SHP77 treated with DMSO at 0.1 percent for 48 hours (cell line): ENCODE results near the gene TNFSF8.

ENCODE experiments used
- DNase-seq: peaks from one replicate; lab custom pipeline; 2025; lab: John Stamatoyannopoulos, UW

The TNFSF8 gene

DNA sequence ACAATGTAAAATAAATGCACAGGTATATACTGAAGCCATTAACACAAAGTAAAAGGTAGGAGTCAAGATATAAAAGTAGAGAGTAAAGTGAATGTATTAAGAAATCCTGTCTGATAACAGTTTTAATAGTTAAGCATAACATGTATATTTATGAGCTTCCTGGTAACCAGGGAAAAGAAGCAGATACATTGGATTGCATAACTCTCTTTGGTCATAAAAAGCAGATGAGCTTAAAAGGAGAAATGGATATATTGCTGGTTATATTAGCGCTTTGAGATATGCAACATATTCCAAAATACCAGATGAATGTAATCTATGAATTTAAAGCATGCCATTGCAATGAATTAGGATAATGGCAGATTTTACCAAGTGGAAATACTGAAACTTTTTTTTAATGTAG is 6.2 kb upstream of the TNFSF8 start:
- DNase-seq = no peak

DNA sequence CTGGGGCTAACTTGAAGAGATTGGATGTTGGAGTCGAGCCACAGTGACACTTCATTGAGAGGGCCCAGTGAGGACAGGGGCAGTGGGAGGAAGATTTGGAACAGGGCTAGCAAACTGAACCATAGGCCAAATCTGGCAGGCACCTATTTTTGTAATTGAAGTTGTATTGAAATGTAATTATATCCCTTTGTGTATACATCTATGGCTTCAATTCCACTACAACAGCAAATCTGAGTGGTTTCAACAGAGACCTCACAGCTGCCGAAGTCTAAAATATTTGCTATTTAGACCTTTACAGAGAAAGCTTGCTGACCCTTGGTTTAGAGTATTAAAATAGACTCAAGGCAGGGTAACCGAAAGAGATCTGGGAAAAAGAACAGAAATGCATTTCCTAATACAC is 4.7 kb upstream of the TNFSF8 start:
- no peak for DNase-seq

DNA sequence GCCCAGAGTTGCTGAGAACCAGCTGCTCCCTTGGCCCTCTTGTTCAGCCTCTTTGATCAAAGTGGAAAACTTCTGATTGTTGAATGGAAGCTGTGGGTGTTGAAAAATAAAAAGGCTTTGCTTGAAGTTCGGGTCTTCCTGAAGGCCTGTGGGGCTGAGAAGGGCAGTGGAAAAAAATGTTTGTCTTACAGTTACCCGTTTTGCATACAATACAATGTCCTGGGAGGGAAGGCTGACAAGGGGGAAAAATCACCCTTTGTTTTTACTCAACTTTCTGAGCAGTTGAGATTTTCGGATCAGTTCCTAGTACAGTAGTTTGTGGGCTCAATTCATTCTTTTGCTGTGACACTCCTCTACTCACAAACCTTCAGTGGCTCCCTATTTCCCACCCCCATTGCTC is 2.1 kb upstream of the TNFSF8 start:
- DNase-seq = no peak

DNA sequence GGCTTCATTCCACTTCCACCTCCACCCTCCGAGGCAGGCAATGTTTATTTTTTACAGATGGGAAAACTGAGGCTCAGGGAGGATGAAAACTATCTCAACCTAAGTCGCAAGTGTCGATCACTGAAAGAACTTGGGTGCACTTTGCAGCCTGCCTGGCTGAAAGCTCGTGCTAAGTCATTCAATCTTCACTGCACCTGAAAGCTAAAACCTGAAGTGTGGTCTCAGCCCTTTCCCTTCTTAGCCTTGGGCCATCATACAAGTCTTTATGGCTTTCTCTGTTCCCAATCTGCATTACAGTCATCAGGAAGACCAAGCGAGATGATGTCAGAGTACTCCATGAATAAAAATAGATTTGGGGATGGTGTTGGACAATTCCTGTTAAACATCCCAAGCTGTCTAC is 1.0 kb upstream of the TNFSF8 start:
- DNase-seq = no peak

DNA sequence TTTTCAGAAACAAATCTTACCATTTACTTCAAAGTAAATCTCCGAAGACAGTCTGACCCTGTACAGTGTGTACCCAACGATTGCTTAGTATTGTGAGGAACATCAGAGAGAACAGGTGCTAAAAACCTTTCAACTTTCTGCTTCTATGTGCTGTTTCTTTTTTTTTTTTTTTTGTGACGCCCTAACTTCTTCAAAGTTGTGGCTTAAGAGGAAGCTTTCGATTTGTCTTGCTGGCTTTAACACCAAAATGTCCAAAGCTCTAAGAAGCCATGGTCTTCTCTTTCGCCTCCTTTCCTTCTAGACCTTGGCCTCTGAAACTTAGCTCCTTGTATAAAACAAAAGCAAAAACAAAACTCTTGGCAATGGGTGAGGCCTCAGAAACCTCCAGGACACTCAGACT is 1.2 kb downstream of the TNFSF8 start:
- DNase-seq = no peak

DNA sequence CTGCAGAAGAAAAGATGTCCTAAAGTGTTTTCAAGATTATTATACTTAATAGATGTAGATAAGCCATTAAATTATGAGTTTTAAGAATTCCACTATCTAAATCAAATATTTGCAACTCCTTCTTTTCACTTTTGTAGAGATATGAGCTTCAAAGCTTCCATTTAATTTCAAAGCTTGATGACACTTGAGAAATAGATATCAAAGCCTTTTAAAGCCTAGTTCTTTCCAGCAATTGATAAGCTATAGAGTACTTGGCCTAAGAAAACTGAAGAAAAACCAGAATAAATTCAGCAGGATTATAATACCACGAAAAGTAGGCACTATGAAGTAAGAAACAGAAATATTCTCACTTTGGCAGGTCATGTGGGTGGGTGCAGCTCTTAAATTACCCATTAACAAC is 1.7 kb downstream of the TNFSF8 start:
- no peak for DNase-seq

DNA sequence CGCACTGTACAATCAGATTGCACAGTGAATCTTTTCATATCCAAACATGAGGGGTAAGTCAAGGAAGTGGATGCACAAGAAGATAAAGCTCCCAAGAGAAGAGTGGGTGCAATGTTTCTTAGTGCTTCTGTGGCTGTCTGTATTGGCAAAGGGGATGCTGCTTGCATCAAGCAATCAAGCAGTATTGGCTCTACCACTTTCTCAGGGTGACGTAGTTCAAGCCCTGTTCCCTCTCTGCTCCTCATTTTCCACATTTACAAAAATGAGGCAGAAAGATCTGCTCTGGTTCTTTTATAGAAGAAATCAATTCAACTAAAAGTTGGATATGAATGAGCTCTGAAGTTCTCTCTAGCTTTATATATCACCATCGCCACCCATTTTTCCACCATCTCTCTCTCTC is 2.3 kb downstream of the TNFSF8 start:
- no peak for DNase-seq

DNA sequence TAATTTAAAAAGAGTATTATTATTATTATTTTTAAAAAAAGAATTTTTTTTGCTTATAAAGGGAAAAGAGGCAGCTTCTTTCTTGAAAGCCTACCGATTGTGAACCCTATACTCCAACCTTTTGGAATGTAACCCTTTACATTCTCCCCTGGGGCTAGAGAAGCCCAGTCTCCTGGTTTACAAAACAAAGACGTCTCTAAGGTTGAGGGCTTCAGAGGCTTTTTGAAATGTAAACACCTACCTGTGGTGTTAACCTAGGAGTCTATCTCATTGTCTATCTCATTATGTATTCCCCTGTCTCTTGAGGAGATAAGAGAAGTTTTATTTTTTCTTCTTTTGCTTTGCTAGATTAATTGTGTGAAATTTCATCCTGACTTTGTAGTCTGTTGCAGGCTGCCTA is 4.7 kb downstream of the TNFSF8 start:
- no peak for DNase-seq

DNA sequence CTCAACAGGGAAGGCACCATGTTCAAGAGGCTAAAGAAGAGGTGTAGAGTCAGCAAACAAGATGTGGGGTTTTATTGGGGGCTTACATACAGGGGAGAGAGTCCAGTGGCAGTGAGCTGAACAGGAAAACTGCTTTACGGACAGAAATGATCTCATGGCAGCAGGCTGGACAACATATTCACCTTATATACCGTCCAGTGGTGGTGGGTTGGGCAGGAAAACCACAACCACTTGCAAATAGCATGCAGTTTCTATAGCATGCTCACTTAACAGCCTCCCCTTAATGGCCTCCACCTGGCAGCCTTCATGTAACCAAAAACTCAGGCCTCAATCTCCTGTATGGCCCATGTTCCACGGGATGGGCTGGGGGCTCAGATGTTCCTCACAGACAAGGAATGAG is 5.4 kb downstream of the TNFSF8 start:
- DNase-seq = no peak

DNA sequence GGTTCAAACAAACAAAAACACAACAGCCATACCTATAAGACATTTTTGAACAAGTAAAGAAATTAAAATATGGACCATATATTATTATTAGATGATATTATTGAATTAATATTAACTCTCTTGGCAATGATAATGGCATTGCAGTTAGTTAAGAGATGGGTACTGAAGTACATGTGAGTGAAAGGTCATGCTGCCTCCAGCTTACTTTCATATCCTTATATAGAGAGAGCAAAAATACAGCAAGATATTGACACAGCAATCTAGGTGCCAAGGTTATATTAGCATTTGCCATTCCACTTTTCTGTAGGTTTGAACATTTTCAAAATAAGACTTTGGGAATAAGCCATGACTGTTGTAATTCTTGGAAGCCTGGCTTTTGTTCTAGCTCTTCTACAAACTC is 6.1 kb downstream of the TNFSF8 start:
- no peak for DNase-seq

DNA sequence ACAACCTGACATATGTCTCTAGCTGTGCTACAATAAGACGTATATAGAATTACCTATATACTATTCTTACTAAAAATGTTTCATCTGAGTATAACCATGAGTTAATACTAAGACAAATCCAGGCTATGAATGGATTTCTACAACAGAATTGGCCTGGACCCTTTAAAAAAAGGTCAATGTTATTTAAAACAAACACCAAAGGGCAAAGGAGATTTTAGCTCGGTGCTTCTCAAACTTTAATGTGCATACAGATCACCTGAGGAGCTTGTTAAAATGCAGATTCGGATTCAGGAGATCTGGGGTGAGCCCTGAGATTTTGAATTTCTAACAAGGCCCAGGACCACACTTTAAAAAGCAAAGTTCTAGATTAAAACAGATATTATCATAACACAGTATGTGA is 6.5 kb downstream of the TNFSF8 start:
- no peak for DNase-seq

DNA sequence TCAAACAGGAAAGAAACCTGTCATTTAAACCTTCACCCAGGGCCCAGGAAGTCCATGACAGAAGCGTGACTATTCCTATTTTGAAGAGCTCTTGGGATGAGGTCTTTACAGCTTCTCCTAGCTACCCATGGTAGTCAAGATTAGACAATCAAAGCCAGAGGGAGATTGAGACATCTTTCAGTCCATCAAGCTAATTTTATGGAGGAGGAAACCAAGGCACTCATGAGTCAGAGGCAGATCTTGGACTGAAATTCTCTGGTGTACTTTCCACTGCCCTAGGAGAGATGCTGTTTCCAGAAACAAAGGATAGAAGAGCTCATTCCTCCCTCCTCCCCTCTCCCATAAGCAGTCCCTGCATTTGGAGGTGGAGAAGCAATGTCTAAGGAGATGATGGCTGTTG is 9.2 kb downstream of the TNFSF8 start:
- DNase-seq = no peak

DNA sequence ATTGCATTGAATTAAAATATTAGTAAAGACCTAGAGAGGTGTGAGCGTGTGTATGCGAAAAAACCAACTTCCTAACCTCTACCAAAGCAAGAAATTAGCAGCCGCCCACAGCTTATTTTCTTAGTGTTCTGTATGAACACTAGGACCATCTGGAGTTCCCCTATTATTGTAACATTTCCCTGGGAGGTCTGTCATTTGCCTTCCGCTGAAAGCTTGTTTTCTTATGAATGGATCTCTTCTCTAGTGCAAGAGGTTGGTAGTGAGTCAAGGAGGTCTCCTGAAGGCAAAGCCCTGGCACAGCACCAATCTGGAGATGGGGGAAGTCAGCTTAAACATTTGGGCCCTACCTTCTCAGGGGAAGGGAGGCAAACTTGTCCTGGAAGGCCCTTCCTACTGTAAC is 10.8 kb downstream of the TNFSF8 start:
- no peak for DNase-seq

DNA sequence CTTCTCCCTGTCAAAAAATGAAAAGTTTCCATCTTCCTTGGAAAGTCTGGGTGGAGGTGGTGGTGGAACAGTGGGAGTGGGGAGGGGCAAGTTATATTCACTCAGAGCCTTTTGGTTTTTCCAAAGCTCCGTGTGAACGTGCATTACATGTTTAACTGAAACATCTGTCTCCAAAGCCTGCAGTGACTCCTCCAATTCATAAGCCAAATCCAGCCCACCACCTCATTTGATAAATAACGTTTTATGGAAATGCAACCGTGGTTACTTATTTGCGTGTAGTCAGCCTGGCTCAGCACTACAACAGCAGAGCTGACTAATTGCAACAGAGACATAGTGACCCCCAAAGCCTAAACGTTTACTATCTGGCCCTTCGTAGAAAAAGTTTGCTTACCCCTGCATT is 13.9 kb downstream of the TNFSF8 start:
- no peak for DNase-seq

DNA sequence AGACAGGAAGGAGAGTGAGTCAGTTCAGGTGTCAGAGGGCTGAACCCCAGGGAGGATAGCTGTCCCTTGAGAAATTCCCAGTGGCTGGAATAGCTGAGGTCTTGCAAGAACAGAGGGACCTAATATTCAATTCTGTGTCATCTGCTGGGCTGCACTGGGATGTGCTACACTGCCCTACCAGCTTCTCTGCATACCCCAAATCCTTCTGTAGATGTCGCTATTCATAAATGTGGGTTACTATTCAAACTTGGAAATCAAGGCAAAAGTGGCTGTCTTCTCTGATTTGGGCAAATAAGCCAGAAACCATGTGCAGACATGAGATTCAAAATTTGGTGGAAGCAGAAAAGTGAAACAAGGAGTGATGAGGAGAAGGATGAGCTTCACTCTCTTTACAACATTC is 16.3 kb downstream of the TNFSF8 start:
- DNase-seq = no peak

DNA sequence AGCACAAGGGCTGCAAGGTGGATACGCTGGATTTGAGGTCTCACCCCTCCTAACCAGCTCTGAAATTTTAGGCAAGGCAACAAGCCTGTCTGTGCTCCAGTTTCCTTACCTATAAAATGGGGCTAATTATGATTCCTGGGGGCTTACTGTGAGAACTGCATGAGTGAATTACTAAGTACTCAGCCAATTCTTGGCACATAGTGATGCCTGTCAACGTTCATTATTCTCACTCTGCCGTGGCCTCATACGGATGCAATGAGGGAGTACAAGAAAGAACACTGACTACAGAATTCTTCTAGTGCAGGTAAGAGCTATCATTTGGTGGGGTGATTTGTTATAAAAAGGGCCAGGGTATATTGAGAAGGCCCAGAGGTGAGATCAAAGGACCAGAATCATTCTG is 16.7 kb downstream of the TNFSF8 start:
- no peak for DNase-seq

DNA sequence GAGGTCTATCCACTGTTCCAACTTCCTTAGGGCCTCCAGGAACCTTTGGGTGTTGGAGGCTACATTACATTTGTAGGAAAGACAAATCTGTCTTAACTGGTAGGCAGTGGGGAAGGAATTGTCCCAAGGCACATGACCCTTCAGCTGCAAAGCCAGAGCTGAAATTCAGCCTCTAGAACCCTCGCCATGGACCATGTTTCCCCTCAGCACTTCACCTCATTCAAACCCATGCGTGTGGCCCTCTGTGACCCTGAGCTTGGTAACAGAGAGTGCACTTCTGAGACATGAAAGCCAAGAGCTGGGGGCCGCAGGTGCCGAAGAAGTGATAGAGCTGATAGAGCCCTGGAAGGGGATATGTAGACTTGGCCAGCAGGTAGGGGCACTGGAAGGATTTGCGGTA is 17.2 kb downstream of the TNFSF8 start:
- no peak for DNase-seq

DNA sequence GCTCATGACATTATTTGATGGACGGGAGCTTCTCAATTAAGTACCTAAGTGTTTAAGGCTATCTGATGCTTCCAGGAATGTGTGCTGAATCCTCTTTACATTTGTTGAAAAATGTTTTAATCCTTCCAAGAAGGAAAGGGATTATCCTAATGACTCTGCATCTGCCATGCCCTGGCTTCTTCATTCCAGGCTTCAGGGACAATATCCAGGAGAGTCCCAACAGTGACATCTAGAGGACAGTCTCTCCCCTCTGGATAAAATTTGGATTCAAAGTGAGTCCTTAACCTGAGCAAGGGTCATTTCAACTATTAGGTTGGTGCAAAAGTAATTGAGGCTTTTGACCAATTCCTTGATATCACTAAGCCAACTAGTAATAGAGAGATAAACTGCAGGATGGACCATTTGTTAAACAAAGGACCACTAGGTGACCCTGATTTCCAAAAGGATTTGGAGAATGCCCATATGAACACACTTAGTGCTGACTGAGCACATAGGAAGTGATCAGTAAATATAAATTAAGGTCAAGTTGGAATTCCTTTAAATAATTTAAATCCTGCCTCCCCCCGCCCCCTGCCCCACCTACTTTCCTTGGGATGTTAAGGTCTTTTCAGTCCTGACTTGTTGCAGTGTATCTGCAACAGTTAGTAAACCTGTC is 19.1 kb downstream of the TNFSF8 start:
- peak; percentile 54 for DNase-seq

DNA sequence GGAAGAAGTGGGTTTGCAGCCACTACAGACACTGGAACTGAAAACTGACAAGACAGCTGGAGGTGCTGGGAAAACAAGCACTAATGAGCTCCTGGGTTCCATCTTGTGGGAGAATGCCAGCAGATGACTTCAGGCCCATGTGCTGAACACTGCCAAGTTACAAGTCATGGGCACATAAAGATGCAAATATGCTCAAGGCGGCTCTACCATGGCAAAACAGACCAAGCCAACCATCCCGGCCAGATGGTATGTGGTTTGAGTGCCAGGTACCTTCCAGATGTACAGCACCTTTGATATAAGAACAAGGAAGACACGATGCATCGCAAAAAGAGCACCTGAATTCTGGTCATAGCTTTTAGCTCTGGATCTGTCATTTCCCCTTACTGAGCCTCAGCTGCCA is 19.9 kb downstream of the TNFSF8 start:
- no peak for DNase-seq

DNA sequence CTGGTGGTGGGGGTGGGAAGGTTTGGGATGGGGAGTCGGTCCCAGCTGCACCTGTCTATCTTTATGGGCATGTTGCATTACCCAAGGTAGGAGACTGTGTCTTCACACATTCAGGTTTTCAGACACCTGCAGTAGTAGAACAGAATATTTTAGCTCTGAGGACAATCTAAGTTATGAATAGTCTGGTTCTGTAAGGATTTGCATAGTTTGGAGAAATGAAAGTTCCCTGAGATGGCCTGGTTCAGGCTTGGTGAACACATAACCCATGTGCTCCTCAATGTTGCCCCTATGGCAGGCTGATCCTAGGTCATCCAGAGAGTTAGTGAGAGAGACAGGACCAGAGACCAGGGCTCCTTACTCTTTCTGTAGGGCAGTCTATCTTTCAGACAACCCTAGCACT is 20.7 kb downstream of the TNFSF8 start:
- DNase-seq = no peak

DNA sequence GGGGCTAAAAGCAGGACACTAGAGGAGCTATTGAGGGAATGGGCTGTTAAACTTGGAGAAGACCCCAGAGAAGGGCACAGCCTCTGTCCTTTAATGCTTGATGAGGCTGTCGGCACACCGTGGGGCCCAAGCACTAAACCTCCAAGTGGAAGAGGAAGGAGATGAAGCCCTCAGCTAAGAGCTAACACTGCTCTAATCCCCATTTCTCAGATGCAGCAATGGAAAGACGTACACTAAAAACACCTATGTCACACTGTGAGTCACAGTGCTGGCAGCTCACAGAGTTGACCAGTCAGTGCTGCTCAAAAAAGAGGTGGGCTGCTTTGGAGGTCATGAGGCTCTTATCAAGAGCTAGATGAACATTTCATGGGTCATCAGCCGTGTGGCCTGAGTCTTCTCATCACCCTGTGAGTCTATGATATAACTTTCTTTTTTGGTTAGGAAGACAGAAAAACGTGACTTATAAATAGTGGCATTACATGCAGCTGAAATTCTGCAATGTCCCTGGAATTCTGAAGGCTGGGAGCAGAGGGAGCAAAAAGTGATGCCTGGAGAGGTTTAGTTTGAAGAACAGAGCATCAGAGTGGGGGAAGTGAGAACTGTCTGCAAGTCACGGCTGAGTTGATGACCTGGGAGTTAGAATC is 21.5 kb downstream of the TNFSF8 start:
- DNase-seq = peak; percentile 69

DNA sequence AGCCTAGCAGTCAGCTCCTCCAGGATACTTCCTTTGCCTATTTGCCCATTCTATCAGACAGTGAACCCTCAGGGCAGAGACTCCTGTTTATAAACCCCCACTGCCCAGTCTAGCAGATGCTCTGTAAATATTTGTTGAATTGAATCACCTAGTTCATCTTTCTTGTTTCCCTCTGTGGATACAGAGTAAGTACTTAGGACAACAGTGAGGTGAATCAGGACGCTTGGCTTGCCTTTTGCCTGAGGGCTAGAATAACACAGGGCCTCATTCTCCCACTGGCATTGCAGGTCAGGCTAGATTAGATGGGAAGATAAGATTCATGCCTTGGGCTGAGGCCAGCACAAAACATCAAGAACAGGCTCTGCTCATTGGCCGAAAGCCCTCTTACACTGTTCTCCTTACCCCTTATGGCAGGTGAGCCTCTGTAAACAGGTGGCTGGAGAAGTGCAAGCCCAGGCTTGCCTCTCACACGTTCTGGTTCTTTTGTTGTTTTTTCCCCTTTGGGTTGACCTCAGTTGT is 22.2 kb downstream of the TNFSF8 start:
- peak; percentile 99 for DNase-seq

DNA sequence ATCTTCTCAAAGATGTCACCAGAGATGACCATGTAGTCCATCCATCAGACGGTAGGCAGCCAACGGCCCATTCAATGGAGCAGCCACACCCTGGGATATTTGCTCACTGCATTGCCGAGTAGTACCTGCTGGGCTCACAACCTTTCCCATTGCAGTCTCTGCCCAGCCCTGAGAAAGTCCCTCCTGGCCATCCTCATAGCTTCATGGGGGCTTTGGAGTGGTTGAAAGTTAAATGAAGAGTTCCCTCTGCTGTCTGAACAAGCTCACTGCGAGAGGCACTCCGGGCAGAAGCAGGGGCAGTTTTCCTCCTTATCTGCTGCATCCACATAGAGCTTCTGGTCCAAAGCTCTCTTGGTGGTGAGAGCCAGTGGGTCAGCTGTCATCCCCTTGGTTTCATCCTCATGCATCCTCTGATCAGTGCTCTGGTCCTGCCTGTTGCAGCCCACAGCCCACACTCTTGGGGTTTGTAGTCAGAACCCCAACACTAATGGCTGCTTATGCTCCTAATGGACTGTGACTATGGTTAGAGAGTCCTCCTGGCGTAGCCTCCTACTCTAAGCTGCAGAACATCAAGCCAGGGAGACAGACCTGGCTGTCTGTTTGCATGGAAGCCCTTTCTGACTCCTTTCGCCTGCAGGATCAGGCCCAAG is 23.3 kb downstream of the TNFSF8 start:
- DNase-seq = peak; percentile 87
